ENCODE results near the gene NOSIP.
"Not testable (repeated sequence)": the region's sequence is repeated elsewhere in the genome, so short reads cannot be mapped to it uniquely, and the experiment has no call there.

NOSIP gene, protein sequence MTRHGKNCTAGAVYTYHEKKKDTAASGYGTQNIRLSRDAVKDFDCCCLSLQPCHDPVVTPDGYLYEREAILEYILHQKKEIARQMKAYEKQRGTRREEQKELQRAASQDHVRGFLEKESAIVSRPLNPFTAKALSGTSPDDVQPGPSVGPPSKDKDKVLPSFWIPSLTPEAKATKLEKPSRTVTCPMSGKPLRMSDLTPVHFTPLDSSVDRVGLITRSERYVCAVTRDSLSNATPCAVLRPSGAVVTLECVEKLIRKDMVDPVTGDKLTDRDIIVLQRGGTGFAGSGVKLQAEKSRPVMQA
- 124 to 189 (median 132) reads per million in 4 donors for total RNA-seq

DNA sequence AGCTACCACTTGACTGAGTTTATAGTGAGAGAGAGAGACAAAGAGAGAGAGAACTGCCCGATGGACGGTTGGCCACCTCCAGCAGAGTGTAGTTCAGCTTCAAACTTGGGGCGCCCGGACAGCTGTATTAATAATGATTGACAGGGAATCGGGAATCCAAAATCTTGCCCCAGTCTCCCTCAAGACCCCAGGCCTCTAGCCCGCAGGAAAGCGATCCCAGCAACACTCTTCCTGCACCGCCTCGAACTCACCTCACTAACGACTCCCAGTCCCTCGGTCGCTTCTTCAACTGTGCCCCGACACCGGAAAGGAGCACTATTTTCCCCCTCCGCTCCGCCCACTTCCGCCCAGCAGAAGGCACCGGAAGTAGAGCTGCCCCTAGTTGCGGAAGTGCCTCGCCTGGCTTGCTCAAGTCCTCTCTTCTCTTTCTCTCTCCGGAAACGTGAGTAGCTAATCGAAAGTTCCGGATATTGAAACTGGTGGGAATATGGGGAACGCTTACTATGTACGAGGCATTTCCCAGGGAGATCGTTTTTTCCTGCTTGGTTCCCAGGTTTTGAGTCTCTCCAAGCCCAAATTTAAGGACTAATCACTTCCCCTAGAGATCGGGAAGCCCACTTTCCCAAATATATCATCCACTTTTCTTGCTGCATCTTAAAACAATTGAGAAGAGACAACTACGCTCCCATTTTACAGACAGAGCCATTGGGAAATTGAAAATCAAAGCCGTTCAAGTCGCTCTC lies at the start of gene NOSIP:
TSS of gene NOSIP (minus strand) at position 293 of the 743 bp plus-strand sequence. CDS start 19,865 bp downstream, outside the sequence.
- DNase-seq = peak; percentile 89 to 97 (median 92)

DNA sequence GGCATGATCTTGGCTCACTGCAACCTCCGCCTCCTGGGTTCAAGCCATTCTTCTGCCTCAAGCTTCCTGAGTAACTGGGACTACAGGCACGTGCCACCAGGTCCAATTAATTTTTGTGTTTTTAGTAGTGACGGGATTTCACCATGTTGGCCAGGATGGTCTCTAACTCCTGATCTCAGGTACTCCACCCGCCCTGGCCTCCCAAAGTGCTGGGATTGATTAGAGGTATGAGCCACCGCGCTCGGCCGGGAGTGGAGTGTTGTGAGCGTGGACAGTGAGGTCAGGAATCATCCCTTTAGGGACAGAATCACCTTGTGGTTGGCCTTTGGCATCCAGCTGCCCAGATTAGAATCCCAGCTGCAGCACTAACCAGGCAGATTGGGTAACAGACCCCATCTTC lies 49.3 kb upstream of the NOSIP start:
- DNase-seq = no peak

DNA sequence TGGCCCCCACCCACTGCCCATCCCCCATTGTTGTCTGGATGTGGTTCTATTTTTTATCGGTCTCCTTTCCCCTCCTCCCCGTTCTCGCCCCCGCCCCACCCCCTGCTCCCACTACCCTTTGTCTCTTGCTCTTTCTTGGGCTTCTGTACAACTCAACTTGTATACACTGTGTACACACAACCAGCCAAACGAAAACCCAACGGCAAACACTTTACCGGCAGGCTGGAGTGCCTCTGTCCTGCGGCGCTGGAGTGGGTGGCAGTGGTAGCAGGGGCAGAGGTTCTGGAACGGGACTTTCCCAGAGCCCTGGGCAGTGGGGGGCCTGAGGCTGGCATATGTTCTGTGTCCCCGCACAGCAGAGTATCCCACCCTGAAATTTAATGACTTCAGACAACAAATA lies 45.9 kb upstream of the NOSIP start:
- DNase-seq = no peak

DNA sequence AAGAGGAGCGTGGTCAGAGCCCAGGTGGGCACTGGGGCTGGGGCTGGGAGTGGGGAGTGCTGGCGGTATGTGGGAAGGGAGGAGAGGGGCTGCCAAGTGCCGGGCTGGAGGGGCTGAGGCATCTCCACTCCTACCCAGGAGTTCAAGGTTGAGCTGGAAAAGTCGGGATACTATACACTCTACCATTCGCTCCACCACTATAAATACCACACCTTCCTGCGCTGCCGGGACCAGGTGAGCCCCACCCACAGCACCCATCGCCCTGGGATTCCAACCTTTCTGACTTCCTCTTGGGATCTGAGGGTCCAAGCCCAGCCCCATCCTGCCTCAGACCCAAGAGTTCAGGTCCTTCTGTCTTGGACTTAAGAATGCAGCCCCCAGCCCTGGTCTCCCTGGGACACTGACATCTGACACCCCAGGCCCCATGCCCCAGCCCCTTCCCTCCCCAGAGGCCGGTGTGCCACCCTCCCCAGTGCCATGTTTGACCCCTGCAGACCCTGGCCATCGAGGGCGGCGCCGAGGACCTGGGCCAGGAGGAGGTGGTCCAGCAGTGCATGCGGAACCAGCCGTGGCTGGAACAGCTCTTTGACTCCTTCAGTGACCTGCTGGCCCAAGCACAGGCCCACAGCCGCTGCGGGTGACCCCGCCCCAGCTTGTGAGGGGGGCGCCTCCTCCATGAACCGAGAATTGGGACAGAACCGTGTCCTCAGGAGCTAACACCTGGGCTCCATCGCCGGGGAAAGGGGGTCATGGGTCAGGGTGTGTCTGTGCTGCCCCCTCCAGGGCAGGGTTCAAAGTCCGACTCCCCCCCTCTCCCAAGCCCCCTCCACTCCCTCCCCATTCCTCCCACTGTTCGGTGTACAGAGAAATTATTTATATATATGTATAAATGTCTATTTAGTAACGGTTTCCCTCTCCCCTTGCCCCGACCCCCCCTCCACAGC lies 44.9 kb upstream of the NOSIP start:
- DNase-seq = no peak

DNA sequence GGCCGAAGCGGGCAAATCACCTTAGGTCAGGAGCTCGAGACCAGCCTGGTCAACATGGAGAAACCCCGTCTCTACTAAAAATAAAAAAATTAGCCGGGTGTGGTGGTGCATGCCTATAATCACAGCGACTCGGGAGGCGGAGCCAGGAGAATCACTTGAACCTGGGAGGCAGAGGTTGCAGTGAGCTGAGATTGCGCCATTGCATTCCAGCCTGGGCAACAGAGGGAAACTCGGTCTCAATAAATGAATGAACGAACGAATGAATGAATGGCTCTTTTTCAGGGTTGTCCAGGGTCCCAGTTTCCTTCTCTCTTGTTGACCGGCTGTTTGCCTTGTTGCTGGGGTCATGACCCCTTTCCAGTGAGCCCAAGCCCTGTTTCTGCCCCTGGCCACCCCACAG lies 37.5 kb upstream of the NOSIP start:
- not testable (repeated sequence) for DNase-seq

DNA sequence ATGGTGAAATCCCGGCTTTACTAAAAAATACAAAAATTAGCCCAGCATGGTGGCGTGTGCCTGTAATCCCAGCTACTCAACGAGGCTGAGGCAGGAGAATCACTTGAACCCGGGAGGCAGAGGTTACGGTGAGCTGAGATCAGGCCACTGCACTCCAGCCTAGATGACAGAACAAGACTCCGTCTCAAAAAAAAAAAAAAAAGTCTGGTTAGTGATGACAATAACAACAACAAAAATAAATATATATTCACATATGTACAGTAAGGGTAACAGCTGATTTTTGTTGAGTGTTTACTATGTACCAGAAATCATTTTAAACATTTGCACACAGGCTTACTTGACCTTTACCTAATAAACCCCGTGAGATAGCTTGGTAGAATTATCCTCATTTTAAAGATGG lies 36.6 kb upstream of the NOSIP start:
- no peak for DNase-seq

DNA sequence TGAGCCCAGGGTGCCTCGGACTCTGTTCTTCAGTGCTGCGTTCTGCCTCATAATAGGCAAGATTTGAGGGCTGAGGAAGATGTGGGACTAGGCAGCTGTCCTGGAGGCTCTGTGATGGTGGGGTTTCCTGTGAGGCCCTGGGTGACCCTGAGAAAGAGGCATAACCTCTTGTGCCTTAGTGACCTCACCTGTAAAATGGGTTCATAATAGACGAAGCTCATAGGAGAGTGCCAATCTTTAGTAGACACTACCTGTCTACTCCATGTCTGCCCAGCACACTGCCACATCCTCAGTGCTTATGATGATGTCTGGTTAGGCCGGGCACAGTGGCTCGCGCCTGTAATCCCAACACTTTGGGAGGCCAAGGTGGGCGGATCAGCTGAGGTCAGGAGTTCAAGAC lies 36.2 kb upstream of the NOSIP start:
- no peak for DNase-seq

DNA sequence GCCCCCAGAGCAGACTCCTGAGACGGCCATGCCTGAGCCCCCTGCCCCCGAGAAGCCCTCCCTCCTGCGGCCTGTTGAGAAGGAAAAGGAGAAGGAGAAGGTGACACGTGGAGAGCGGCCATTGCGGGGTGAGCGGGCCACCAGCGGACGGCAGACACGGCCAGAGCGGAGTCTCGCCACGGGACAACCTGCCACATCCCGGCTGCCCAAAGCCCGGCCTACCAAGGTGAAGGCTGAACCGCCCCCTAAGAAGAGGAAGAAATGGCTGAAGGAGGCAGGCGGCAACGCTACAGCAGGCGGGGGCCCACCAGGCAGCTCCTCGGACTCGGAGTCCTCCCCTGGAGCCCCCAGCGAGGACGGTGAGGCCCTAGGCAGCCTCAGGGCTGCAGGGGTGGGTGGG lies 35.5 kb upstream of the NOSIP start:
- DNase-seq = no peak

DNA sequence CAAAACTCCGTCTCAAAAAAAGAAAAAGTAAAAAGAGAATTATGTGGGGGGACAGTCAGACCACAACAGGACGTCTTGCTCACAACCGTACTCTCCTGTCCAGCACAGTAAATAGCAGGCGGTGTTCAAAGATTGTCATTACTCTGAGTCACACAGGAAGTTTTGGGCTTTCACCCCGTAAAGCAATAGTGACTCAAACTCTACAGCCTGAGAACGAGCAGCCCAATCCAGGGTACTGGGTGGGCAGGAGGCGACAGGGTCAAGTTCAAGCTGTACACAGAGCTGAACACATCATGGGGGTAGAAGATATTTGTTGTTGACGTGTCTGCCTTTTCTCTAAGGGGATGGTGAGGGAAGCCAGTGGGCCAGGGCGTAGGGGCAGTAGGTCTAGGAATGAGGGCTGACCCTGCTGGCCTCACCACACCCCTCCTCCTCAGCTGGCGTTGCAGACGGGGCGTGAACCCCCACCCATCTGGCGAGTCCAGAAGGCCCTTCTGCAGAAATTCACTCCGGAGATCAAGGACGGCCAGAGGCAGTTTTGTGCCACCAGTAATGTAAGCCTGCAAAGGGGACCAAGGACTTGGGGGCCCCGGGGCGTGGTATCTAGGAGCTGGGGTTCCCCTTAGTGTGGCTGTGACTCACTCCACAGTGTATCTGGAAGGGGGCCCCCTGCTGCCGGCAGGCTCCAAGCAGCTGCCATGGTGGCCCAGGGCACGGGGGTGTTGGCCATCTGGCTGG lies 33.9 kb upstream of the NOSIP start:
- DNase-seq = no peak

DNA sequence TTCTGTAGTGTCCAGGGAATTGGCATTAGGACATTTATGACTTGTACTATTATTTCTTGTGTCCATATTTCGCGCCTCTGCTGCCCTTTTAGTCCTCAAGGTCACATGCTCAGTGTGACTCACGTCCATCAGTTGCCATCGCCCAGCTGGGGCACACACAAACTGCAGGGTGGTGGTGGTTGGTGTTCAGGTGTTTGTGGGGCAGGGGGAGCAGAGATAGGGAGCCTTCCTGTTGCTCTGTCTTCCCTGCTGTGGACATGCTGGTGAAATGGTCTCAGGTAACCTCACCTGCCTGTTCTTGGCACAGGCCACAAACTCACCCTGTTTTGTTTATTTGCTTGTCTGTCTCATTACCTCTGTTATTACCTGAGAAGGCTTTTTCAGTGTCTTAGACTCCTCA lies 33.0 kb upstream of the NOSIP start:
- no peak for DNase-seq

DNA sequence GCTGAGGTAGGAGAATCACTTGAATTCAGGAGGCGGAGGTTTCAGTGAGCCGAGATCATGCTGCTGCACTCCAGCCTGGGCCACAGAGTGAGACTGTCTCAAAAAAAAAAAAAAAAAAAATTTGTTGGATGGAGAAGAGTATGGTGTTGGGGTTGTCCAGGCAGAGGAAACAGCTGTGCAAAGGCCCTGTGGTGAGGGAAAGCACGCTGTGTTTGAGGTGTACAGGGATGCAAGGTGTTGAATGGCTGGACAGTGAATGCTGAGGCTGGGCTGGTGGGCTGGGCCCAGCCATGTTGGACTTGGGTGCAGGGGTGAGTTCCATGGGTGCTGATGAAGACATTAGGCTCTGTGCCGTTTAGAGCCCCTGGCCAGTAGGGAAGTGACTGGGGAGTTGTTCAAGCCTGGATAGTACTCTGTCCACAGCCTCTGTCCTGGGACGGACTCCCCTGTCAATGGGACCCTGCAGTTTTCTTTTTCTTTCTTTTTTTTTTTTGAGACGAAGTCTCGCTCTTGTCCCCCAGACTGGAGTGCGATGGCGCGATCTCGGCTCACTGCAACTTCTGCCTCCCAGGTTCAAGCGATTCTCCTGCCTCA lies 29.2 kb upstream of the NOSIP start:
- DNase-seq = no peak

DNA sequence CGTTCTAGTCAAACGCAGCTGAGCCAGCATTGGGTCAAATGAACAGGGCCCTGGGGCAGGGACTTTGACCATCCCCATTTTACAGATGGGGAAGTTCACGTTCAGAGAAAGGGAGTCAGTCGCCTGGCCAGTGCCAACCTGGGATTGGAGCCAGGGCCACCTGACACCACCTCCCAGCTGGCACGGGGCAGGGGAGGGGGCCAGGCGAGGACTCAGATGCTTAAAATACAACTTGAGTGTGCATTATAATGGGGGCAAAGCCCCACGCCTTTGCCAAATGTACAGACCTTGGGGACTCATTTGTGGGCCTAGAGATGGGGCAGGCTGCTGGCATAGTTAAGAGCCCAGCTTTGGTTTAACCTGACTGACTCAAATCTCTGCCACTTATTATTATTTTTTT lies 25.2 kb upstream of the NOSIP start:
- no peak for DNase-seq

DNA sequence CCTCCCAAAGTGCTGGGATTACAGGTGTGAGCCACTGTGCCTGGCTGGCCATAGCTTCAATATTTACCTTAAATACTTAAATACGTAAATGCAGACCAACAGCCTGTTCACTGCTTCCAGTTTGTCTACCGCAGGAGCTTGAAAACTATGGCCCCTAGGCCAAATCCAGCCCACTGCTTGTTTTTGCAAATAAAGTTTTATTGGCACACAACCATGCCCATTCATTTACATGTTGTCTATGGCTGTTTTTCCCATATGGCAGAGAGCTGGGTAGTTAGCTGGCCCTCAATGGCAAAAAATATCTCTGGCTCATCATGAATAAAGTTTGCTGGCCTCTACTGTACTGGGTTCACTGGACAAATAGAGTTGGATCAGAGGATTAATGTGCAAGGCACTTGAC lies 22.4 kb upstream of the NOSIP start:
- DNase-seq = no peak

DNA sequence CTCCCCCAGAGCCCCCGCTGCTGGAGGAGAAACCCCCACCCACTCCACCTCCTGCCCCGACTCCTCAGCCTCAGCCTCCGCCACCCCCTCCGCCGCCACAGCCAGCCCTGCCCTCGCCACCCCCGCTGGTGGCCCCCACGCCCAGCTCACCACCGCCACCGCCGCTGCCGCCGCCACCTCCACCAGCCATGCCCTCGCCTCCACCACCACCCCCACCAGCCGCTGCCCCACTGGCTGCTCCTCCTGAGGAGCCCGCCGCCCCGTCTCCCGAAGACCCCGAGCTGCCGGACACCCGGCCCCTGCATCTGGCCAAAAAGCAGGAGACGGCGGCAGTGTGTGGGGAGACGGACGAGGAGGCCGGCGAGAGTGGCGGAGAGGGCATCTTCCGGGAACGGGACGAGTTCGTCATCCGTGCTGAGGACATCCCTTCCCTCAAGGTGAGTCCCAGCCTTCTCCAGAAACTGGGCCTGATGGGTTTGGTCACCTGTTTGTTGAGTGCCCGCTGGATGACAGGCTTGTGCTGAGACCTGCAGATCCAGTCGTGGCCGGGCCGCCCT lies 21.2 kb upstream of the NOSIP start:
- no peak for DNase-seq

DNA sequence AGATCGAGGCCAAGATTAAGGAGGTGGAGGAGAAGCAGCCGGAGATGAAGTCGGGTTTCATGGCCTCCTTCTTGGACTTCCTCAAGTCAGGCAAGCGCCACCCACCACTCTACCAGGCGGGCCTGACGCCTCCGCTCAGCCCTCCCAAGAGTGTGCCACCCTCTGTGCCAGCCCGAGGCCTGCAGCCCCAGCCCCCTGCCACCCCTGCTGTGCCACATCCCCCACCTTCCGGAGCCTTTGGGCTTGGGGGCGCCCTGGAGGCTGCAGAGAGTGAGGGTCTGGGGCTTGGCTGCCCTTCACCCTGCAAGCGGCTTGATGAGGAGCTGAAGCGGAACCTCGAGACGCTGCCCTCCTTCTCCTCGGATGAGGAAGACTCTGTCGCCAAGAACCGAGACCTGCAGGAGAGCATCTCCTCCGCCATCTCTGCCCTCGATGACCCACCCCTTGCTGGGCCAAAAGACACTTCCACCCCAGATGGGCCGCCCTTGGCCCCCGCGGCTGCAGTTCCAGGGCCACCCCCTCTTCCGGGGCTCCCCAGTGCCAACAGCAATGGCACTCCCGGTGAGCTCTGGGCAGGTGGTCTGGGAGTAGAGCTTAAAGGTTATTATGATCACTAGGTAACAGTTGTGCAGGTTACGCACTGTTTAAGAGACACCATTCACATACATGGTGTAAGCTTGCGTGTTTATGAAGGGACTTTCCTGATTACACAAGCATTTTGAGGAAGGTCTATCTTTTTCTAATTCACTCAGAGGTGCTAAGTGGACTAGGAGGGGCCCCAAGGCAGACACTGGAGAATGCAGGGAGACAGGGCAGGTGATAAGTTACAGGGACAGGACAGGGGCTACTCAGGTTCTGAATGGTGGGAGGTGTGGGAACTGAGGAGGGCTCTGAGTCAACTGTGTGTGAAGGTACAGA lies 19.3 kb upstream of the NOSIP start:
- no peak for DNase-seq

DNA sequence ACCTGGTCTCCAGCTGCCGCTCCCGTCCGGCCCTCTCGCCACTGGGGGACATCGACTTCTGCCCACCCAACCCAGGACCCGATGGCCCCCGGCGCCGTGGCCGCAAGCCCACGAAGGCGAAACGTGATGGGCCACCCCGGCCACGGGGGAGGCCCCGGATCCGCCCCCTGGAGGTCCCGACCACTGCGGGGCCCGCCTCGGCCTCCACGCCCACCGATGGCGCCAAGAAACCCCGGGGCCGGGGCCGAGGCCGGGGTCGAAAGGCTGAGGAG lies 17.3 kb upstream of the NOSIP start:
- no peak for DNase-seq

DNA sequence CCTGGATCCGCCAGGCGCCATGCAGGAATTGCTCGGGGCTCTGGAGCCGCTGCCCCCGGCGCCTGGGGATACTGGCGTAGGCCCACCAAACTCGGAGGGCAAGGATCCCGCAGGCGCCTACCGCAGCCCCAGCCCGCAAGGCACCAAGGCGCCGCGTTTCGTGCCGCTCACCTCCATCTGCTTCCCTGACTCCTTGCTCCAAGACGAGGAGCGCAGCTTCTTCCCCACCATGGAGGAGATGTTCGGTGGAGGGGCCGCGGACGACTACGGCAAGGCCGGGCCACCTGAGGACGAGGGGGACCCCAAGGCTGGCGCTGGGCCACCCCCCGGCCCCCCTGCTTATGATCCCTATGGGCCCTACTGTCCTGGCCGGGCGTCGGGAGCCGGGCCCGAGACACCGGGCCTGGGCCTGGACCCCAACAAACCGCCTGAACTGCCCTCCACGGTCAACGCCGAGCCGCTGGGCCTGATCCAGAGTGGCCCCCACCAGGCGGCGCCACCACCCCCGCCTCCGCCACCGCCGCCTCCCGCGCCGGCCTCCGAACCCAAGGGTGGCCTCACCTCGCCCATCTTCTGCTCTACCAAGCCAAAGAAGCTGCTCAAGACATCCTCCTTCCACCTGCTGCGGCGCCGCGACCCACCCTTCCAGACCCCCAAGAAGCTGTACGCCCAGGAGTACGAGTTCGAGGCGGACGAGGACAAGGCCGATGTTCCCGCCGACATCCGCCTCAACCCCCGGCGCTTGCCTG lies 16.8 kb upstream of the NOSIP start:
- no peak for DNase-seq

DNA sequence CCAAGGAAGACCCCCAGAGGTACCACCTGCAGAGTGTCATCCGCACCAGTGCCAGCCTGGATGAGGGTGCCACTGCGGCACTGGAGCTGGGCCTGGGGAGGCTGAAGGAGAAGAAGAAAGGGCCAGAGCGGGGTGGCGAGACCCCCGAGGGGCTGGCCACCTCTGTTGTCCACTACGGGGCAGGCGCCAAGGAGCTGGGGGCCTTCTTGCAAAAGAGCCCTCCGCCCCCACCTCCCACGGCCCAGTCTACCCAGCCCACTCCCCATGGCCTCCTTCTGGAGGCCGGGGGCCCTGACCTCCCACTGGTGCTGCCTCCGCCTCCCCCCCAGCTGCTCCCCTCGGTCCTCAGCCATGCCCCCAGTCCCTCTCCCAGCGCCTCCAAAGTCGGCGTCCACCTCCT lies 16.1 kb upstream of the NOSIP start:
- no peak for DNase-seq

DNA sequence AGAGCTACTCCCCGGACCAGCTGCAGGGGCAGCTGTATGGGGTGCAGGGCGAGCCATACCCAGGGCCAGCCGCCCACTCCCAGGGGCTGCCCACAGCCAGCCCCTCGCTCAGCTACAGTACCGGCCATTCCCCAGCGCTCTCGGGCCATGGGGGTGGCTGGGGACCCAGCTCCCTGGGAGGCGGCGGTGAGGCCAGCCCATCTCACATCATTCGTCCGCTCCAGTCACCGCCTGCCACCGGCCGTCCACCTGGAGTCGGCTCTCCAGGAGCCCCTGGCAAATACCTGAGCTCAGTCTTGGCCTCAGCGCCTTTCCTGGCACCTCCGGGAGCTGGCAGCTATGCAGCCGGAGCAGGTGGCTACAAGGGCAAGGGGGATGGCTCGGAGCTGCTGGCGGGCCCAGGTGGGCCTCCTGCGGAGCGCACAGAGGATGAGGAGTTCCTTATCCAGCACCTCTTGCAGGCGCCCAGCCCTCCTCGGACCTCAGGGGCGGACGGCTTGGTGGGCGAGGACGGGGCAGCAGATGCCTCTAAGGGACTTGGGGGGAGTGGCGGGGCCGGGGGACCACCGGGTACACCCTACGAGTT lies 15.6 kb upstream of the NOSIP start:
- DNase-seq = no peak

Data from T-helper 1 cell (primary cell).